HepG2 (cell line): ENCODE data around the gene IQCE. TPM values are rescaled to one million over a fixed set of nuclear protein-coding genes. Genes with fewer than 3 reads are reported as not detected.

ENCODE experiments used
- CREM ChIP-seq, 2 experiments: sonication (generic) in 1 of 2; formaldehyde crosslinking in 1 of 2; IDR thresholded peaks; 2 replicates each; pipeline versions ENCODE4 v1.4.0 to v1.6.1; 2016 to 2020; ENCODE audit warnings: antibody characterized with exemption in 1 of 2, mild to moderate bottlenecking in 1 of 2, missing genetic modification reagents in 1 of 2
- EED ChIP-seq: sonication (generic); formaldehyde crosslinking; IDR thresholded peaks from 2 replicates; pipeline ENCODE4 v1.5.0; 2020; ENCODE audit warnings: mild to moderate bottlenecking, missing genetic modification reagents
- FOXA3 ChIP-seq: IDR thresholded peaks from 2 replicates; pipeline ENCODE4 v1.6.1; 2016; ENCODE audit warnings: missing genetic modification reagents, missing compliant biosample characterization
- HOXD1 ChIP-seq: sonication (generic); formaldehyde crosslinking; IDR thresholded peaks from 2 replicates; pipeline ENCODE4 v1.5.0; 2020; ENCODE audit warnings: missing genetic modification reagents
- IKZF1 ChIP-seq: fragments of 450-650 bp; IDR thresholded peaks from 2 replicates; pipeline ENCODE4 v1.7.1; 2016
- NAIF1 ChIP-seq: sonication (generic); formaldehyde crosslinking; IDR thresholded peaks from 2 replicates; pipeline ENCODE4 v1.5.0; 2020; ENCODE audit warnings: mild to moderate bottlenecking, missing genetic modification reagents, borderline replicate concordance
- PREB ChIP-seq: sonication (generic); formaldehyde crosslinking; IDR thresholded peaks from 2 replicates; pipeline ENCODE4 v1.4.0; 2020; ENCODE audit warnings: missing genetic modification reagents
- RELA ChIP-seq: sonication (generic); formaldehyde crosslinking; IDR thresholded peaks from 2 replicates; pipeline ENCODE4 v1.4.0; 2020; ENCODE audit warnings: missing genetic modification reagents
- SAP130 ChIP-seq: IDR thresholded peaks from 2 replicates; pipeline ENCODE4 v1.6.1; 2016; ENCODE audit warnings: low read depth
- SOX13 ChIP-seq, 3 experiments: fragments of 450-650 bp in 1 of 3; sonication (generic) in 1 of 3; formaldehyde crosslinking in 1 of 3; IDR thresholded peaks in 2 of 3; conservative IDR thresholded peaks in 1 of 3; 2 replicates each; pipeline versions ENCODE4 v1.5.0 to v1.6.1; 2016 to 2020; ENCODE audit warnings: antibody characterized with exemption in 1 of 3, mild to moderate bottlenecking in 1 of 3, missing compliant biosample characterization in 1 of 3, missing genetic modification reagents in 1 of 3, moderate library complexity in 1 of 3
- SOX6 ChIP-seq, 2 experiments: fragments of 450-650 bp in 1 of 2; sonication (generic) in 1 of 2; formaldehyde crosslinking in 1 of 2; IDR thresholded peaks; 2 replicates each; pipeline versions ENCODE4 v1.4.0 to v1.6.1; 2017 to 2020; ENCODE audit warnings: antibody characterized with exemption in 1 of 2, mild to moderate bottlenecking in 1 of 2, missing genetic modification reagents in 1 of 2
- TOE1 ChIP-seq: sonication (generic); formaldehyde crosslinking; IDR thresholded peaks from 2 replicates; pipeline ENCODE4 v1.4.0; 2020; ENCODE audit warnings: mild to moderate bottlenecking, missing genetic modification reagents
- ZBTB4 ChIP-seq: sonication (generic); formaldehyde crosslinking; IDR thresholded peaks from 2 replicates; pipeline ENCODE4 v1.4.0; 2020; ENCODE audit warnings: missing genetic modification reagents, mild to moderate bottlenecking, borderline replicate concordance
- ZMAT5 ChIP-seq: sonication (generic); formaldehyde crosslinking; IDR thresholded peaks from 2 replicates; pipeline ENCODE4 v1.5.0; 2020; ENCODE audit warnings: mild to moderate bottlenecking, low read depth, missing genetic modification reagents, borderline replicate concordance
- ZNF260 ChIP-seq: sonication (generic); formaldehyde crosslinking; IDR thresholded peaks from 2 replicates; pipeline ENCODE4 v1.4.0; 2020; ENCODE audit warnings: missing genetic modification reagents, low read depth, mild to moderate bottlenecking, borderline replicate concordance
- ZNF276 ChIP-seq: sonication (generic); formaldehyde crosslinking; IDR thresholded peaks from 2 replicates; pipeline ENCODE4 v1.4.0; 2020; ENCODE audit warnings: mild to moderate bottlenecking, low read depth, missing genetic modification reagents
- ZNF460 ChIP-seq: sonication (generic); formaldehyde crosslinking; IDR thresholded peaks from 2 replicates; pipeline ENCODE4 v1.5.1; 2020; ENCODE audit warnings: missing genetic modification reagents, mild to moderate bottlenecking, borderline replicate concordance
- ZNF597 ChIP-seq: sonication (generic); formaldehyde crosslinking; IDR thresholded peaks from 2 replicates; pipeline ENCODE4 v1.5.0; 2020; ENCODE audit warnings: missing genetic modification reagents
- polyA plus RNA-seq, 8 experiments: library from polyadenylated mRNA; depleted of rRNA in 3 of 8; stranded (reverse) in 7 of 8; unstranded in 1 of 8; fragments of >200 nt; fragmentation: Illumina TruSeq in 4 of 8; extraction: Trizol in 4 of 8; gene quantifications; 2 replicates each; pipeline versions ENCODE4 v1.2.1 to v1.2.3, GENCODE V29; 2011 to 2016; ENCODE audit warnings: low read depth in 4 of 8, missing spikeins in 1 of 8, mixed read lengths in 1 of 8; ENCODE audit not compliant: insufficient read depth in 1 of 8
- total RNA-seq, 5 experiments: library from RNA; depleted of rRNA; stranded (reverse); fragments of >200 nt; fragmentation: Illumina TruSeq; extraction: Trizol; gene quantifications; 2 replicates each; pipeline ENCODE4 v1.2.3, GENCODE V29; 2016; ENCODE audit warnings: low read depth in 1 of 5

IQCE gene
- total and polyA plus RNA-seq, 2 of the 13 experiments (the other 11 are each of a cell fraction or from before 2014, with no cell fraction given), result 1.5 to 2.5 TPM

GRCh38 chr7:2523941-2524807 is 34.6 kb upstream of the IQCE start (continued):
- TF ChIP-seq ZNF597 (CRISPR knock-in tag), result no peak
- peak; percentile 93 for TF ChIP-seq SOX13 (IDR thresholded peaks at IDR 0.05)
- TF ChIP-seq SOX13 (CRISPR knock-in tag; conservative IDR thresholded peaks at IDR 0.05 in 1 of 2, IDR thresholded peaks at IDR 0.05 in 1 of 2), result peak in 1 of 2 experiments; percentile 98; a peak in 2 of 4 replicates
- no peak for TF ChIP-seq ZMAT5 (CRISPR knock-in tag)
- no peak for TF ChIP-seq SOX6 (IDR thresholded peaks at IDR 0.05)
- peak; percentile 98 for TF ChIP-seq SOX6 (CRISPR knock-in tag; IDR thresholded peaks at IDR 0.05)
- TF ChIP-seq RELA (CRISPR knock-in tag), result no peak
- TF ChIP-seq HOXD1 (CRISPR knock-in tag), result no peak
- peak; percentile 47 for TF ChIP-seq SAP130 (CRISPR knock-in tag)
- no peak for TF ChIP-seq CREM (IDR thresholded peaks at IDR 0.05)
- no peak for TF ChIP-seq CREM (CRISPR knock-in tag; IDR thresholded peaks at IDR 0.05)
- TF ChIP-seq PREB, result no peak
- TF ChIP-seq ZNF260 (CRISPR knock-in tag), result no peak
- TF ChIP-seq TOE1, result no peak
- TF ChIP-seq NAIF1 (CRISPR knock-in tag), result no peak
- 0 out of 2 replicates have a peak, but pooled peaks have one; percentile 28 for TF ChIP-seq FOXA3 (CRISPR knock-in tag)
- no peak for TF ChIP-seq IKZF1
- no peak for TF ChIP-seq ZNF276 (CRISPR knock-in tag)
- TF ChIP-seq ZNF460 (CRISPR knock-in tag), result peak; percentile 55; the same call in 1 of the 2 replicates
- TF ChIP-seq ZBTB4 (CRISPR knock-in tag), result no peak
- peak; percentile 64; the same call in 1 of the 2 replicates for TF ChIP-seq EED
